Tibial nerve (tissue), 3 donors: ENCODE data around the gene GPR183.

Experiments used
- POLR2A ChIP-seq, 2 donors: fragments of 450-650 bp; IDR thresholded peaks; one replicate each; pipeline ENCODE4 v1.6.1; 2017; ENCODE audit warnings: antibody characterized with exemption in 2 of 2, mild to moderate bottlenecking in 2 of 2, moderate library complexity in 2 of 2
- TF ChIP-seq, protein P1 (sequence below), 5 experiments: fragments of 200-600 bp in 3 of 5; fragments of 450-650 bp in 2 of 5; sonication (generic) in 3 of 5; IDR thresholded peaks; one replicate each; pipeline ENCODE4 v1.5.1; 2016 to 2019; ENCODE audit warnings: antibody characterized with exemption in 5 of 5, mild to moderate bottlenecking in 3 of 5, moderate library complexity in 2 of 5

DNA sequence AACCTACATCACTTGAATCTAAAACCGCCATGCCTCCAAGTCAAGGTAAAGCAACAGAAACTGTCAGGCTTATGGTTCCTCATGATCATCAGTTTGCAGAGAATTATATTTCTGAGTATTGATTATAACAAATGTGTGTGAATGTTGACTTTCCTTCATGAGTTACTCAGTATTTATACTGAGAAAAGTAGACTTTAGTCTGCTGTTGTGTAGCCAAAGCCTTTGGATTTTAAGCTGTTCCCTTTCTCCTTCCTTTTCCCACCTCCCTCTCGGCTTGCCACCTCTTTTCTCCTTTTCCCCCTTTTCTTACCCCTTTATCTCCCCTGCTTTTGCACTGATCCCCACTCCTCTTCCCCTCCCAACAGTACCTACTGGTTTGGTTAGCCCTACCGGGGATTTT, 28.4 kb downstream of the GPR183 start:
- TF ChIP-seq, protein P1, sequence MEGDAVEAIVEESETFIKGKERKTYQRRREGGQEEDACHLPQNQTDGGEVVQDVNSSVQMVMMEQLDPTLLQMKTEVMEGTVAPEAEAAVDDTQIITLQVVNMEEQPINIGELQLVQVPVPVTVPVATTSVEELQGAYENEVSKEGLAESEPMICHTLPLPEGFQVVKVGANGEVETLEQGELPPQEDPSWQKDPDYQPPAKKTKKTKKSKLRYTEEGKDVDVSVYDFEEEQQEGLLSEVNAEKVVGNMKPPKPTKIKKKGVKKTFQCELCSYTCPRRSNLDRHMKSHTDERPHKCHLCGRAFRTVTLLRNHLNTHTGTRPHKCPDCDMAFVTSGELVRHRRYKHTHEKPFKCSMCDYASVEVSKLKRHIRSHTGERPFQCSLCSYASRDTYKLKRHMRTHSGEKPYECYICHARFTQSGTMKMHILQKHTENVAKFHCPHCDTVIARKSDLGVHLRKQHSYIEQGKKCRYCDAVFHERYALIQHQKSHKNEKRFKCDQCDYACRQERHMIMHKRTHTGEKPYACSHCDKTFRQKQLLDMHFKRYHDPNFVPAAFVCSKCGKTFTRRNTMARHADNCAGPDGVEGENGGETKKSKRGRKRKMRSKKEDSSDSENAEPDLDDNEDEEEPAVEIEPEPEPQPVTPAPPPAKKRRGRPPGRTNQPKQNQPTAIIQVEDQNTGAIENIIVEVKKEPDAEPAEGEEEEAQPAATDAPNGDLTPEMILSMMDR (IDR thresholded peaks at IDR 0.05), result no peak
- TF ChIP-seq POLR2A (IDR thresholded peaks at IDR 0.05), result no peak
